ENCODE measurements around the gene FAH. TPM values are rescaled to one million over a fixed set of nuclear protein-coding genes. Genes with fewer than 3 reads are reported as not detected.

Gene FAH
- total and polyA plus RNA-seq, 9 of the 15 experiments (the other 6 are each of a cell fraction or from before 2014, with no cell fraction given) = 66.8 to 310 (median 103) TPM

DNA sequence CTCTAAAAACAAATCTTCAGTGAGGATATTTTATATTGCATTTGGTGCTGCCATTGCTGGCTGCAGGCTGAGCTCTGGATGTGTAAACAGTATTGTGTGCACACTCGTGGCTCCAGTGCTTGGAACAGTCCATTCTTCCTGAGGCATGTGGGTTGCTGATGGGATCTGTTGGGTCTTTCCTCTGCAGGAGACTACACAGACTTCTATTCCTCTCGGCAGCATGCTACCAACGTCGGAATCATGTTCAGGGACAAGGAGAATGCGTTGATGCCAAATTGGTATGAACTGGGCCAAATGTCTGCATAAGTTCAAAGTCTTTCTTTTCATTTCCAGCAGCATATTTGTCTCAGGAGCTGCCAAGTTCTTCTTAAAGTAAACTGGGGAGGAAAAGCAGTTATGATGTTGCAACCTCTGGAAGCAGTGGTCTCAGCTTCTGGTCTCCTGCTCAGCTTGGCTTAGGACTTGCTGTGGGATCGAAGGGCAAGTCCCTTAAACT, 9.3 kb downstream of the FAH start (continued):
- TF ChIP-seq, protein P1, sequence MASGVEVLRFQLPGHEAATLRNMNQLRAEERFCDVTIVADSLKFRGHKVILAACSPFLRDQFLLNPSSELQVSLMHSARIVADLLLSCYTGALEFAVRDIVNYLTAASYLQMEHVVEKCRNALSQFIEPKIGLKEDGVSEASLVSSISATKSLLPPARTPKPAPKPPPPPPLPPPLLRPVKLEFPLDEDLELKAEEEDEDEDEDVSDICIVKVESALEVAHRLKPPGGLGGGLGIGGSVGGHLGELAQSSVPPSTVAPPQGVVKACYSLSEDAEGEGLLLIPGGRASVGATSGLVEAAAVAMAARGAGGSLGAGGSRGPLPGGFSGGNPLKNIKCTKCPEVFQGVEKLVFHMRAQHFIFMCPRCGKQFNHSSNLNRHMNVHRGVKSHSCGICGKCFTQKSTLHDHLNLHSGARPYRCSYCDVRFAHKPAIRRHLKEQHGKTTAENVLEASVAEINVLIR (CRISPR knock-in tag; IDR thresholded peaks at IDR 0.05) = no peak
- TF ChIP-seq NFATC3 (IDR thresholded peaks at IDR 0.05) (no peak), MIER1 (IDR thresholded peaks at IDR 0.05; ENCODE audit: low read depth) (no peak), PHB (CRISPR knock-in tag; IDR thresholded peaks at IDR 0.05) (no peak), ZNF282 (CRISPR knock-in tag; IDR thresholded peaks at IDR 0.05) (no peak), RBBP5 (IDR thresholded peaks at IDR 0.05; ENCODE audit: borderline replicate concordance, insufficient read depth, low read length, poor library complexity, severe bottlenecking) (no peak), EWSR1 (IDR thresholded peaks at IDR 0.05; ENCODE audit: borderline replicate concordance, low read depth, partially characterized antibody) (no peak)
- TF ChIP-seq, protein P2, sequence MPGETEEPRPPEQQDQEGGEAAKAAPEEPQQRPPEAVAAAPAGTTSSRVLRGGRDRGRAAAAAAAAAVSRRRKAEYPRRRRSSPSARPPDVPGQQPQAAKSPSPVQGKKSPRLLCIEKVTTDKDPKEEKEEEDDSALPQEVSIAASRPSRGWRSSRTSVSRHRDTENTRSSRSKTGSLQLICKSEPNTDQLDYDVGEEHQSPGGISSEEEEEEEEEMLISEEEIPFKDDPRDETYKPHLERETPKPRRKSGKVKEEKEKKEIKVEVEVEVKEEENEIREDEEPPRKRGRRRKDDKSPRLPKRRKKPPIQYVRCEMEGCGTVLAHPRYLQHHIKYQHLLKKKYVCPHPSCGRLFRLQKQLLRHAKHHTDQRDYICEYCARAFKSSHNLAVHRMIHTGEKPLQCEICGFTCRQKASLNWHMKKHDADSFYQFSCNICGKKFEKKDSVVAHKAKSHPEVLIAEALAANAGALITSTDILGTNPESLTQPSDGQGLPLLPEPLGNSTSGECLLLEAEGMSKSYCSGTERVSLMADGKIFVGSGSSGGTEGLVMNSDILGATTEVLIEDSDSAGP (CRISPR knock-in tag; IDR thresholded peaks at IDR 0.05) = no peak
- TF ChIP-seq, protein P3, sequence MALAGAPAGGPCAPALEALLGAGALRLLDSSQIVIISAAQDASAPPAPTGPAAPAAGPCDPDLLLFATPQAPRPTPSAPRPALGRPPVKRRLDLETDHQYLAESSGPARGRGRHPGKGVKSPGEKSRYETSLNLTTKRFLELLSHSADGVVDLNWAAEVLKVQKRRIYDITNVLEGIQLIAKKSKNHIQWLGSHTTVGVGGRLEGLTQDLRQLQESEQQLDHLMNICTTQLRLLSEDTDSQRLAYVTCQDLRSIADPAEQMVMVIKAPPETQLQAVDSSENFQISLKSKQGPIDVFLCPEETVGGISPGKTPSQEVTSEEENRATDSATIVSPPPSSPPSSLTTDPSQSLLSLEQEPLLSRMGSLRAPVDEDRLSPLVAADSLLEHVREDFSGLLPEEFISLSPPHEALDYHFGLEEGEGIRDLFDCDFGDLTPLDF (CRISPR knock-in tag; IDR thresholded peaks at IDR 0.05) = no peak

All from K562 (cell line).